ENCODE data around the gene CA12. TPM values are rescaled to one million over a fixed set of nuclear protein-coding genes. Genes with fewer than 3 reads are reported as not detected.

Gene CA12
- total RNA-seq, 2 experiments from 2014 or later: not detected

DNA sequence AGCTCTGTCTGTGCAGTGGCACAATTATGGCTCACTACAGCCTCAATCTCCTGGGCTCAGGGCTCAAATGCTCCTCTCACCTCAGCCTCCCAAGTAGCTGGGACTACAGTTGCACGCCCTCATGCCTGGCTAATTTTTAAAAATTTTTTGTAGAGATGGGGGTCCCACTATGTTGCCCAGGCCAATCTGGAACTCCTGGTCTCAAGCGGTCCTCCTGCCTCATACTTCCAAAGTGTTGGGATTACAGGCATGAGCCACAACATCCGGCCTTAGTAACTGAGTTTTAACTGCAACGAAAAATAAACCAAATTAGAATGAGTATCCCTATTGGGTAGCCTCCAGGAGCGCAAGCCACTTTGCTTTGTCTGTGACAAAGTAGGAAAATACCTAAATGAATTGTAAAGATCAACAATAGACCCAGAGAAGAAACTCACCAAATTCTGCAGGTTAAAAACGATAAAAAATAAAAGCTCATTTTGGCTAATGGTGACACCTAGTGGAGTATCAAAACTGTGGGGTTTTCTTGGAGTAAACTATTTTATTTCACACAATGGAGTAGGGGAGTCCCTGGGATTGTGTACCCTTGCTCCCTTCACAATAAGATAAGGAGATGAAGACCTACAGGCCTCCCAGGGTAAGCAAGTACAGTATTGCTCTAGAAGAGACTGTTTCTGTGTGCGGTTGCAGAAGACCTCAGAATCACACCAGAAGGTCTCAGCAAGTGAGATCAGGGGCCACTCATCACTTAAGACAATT, 21.0 kb upstream of the CA12 start:
- H3K4me3 ChIP-seq (ENCODE audit: low read length): no peak overlapping the region
- peak in 3 of 14 experiments; percentile 57 to 58 (median 57) for DNase-seq
- TF ChIP-seq CTCF (IDR thresholded peaks at IDR 0.05): peak; percentile 63
- H3K36me3 Mint-ChIP-seq (ENCODE audit: low read depth): no peaks in the 10 kb centered on the region
- no peaks in the 10 kb centered on the region for H3K27me3 Mint-ChIP-seq
- H3K27me3 ChIP-seq (ENCODE audit: control insufficient read depth in 1 of 2, insufficient read depth in 2 of 2, low read length in 2 of 2): peaks cover 0 to 3% of the 10 kb centered on the region in 2 experiments
- H3K4me1 Mint-ChIP-seq (ENCODE audit: low read depth): no peaks in the 10 kb centered on the region
- no peak overlapping the region for H3K27ac ChIP-seq (ENCODE audit: low read depth in 1 of 2, low read length in 2 of 2)
- intact Hi-C loops (cut with DNase I, micrococcal nuclease): loop anchor here (1.0 to 5.0 kb wide), 5 partner anchors 114 to 500 kb away; no protein-coding TSS in a partner anchor
- H3K36me3 ChIP-seq (ENCODE audit: insufficient read depth, low read length): no peaks in the 10 kb centered on the region
- ATAC-seq (ENCODE audit: poor library complexity): peak; percentile 62
- no peaks in the 10 kb centered on the region for H3K4me1 ChIP-seq (ENCODE audit: insufficient read depth, low read length)
- ChIA-PET CTCF (interaction anchor here (0.6 to 2.6 kb wide), 5 partner anchors 10 to 355 kb away, joined by 3 to 9 read pairs (median 4); no protein-coding TSS in a partner anchor), POLR2A (interaction anchor here (0.6 to 1.0 kb wide), 7 partner anchors 9 to 355 kb away, joined by 3 to 5 read pairs (median 3); no protein-coding TSS in a partner anchor)
- H3K27ac Mint-ChIP-seq: no peak overlapping the region
- no peaks in the 10 kb centered on the region for H3K9me3 ChIP-seq (ENCODE audit: control insufficient read depth in 1 of 2, insufficient read depth in 1 of 2, low read length in 2 of 2)
- H3K9me3 Mint-ChIP-seq: no peaks in the 10 kb centered on the region
- H3K4me3 Mint-ChIP-seq: no peak overlapping the region

DNA sequence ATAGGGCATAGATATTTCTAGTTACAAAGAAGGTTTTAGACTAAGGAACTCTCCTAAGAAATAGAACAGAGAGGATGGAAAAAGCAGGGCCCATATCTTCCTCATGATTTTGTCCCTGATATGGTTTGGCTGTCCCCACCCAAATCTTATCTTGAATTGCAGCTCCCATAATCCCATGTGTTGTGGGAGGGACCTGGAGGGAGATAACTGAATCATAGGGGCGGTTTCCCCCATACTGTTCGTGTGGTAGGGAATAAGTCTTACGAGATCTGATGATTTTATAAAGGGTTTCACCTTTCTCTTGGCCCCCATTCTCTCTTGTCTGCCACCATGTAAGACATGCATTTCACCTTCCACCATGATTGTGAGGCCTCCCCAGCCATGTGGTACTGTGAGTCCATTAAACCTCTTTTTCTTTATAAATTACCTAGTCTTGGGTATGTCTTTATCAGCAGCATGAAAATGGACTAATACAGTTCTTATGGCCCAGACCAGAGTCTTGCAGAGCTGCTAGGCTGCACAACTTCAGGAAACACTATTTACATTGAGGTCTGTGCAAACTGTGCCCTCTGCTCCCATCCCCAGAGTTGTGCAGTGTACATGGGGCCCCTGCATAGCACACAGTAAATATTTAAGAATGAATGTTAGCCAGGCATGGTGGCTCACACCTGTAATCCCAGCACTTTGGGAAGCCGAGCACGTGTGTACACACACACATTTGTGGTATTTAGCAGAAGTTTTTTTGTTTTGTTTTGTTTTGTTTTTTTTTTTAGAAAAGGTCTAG, 20.3 kb upstream of the CA12 start:
- H3K36me3 ChIP-seq (ENCODE audit: insufficient read depth, low read length): no peaks in the 10 kb centered on the region
- POLR2A ChIA-PET: interaction anchor here (1.0 to 1.2 kb wide), 6 partner anchors 10 to 354 kb away, joined by 3 to 5 read pairs (median 3); no protein-coding TSS in a partner anchor
- no peaks in the 10 kb centered on the region for H3K27me3 Mint-ChIP-seq
- no peaks in the 10 kb centered on the region for H3K4me1 Mint-ChIP-seq (ENCODE audit: low read depth)
- H3K4me3 ChIP-seq (ENCODE audit: low read length): no peak overlapping the region
- no peak overlapping the region for H3K4me3 Mint-ChIP-seq
- no peak overlapping the region for H3K27ac ChIP-seq (ENCODE audit: low read depth in 1 of 2, low read length in 2 of 2)
- TF ChIP-seq CTCF (IDR thresholded peaks at IDR 0.05): no peak
- intact Hi-C loops (cut with DNase I, micrococcal nuclease): loop anchor here (1.0 to 5.0 kb wide), 5 partner anchors 115 to 499 kb away; no protein-coding TSS in a partner anchor
- CTCF ChIA-PET: interaction anchor here (0.6 to 2.6 kb wide), 5 partner anchors 11 to 354 kb away, joined by 3 to 9 read pairs (median 4); no protein-coding TSS in a partner anchor
- H3K27ac Mint-ChIP-seq: no peak overlapping the region
- H3K36me3 Mint-ChIP-seq (ENCODE audit: low read depth): no peaks in the 10 kb centered on the region
- no peaks in the 10 kb centered on the region for H3K4me1 ChIP-seq (ENCODE audit: insufficient read depth, low read length)
- no peak for ATAC-seq (ENCODE audit: poor library complexity)
- H3K9me3 ChIP-seq (ENCODE audit: control insufficient read depth in 1 of 2, insufficient read depth in 1 of 2, low read length in 2 of 2): no peaks in the 10 kb centered on the region
- H3K9me3 Mint-ChIP-seq: no peaks in the 10 kb centered on the region
- H3K27me3 ChIP-seq (ENCODE audit: control insufficient read depth in 1 of 2, insufficient read depth in 2 of 2, low read length in 2 of 2): peaks cover 0 to 3% of the 10 kb centered on the region in 2 experiments
- no peak for DNase-seq

DNA sequence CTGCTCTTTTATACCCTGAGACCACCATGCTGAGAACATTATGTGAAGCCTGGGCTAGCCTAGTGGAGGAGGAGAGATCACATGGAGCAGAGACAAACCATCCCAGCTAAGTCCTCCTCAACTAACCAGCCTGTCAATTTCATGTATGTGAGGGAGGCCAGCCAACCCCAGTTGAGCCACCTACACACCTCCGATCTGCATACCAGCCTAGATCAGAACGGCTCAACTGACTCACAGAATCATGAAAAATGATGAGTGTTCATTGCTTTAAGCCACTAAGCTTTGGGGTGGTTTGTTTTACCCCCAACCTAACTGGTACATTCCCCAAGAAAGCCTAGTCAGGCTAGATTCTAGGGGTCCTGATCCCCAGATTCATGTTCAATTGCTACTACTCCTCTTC, 19.4 kb upstream of the CA12 start:
- ATAC-seq (ENCODE audit: poor library complexity): no peak
- no peak overlapping the region for H3K27ac ChIP-seq (ENCODE audit: low read depth in 1 of 2, low read length in 2 of 2)
- no peaks in the 10 kb centered on the region for H3K4me1 Mint-ChIP-seq (ENCODE audit: low read depth)
- no peaks in the 10 kb centered on the region for H3K27me3 Mint-ChIP-seq
- no peaks in the 10 kb centered on the region for H3K4me1 ChIP-seq (ENCODE audit: insufficient read depth, low read length)
- no peaks in the 10 kb centered on the region for H3K36me3 Mint-ChIP-seq (ENCODE audit: low read depth)
- ChIA-PET CTCF (interaction anchor here (2.6 kb wide), 1 partner anchor 354 kb away, joined by 9 read pairs; no protein-coding TSS in a partner anchor), POLR2A (interaction anchor here (1.2 kb wide), 1 partner anchor 235 kb away, joined by 3 read pairs; no protein-coding TSS in a partner anchor)
- H3K27ac Mint-ChIP-seq: no peak overlapping the region
- H3K27me3 ChIP-seq (ENCODE audit: control insufficient read depth in 1 of 2, insufficient read depth in 2 of 2, low read length in 2 of 2): peaks cover 0 to 3% of the 10 kb centered on the region in 2 experiments
- no peak for DNase-seq
- TF ChIP-seq CTCF (IDR thresholded peaks at IDR 0.05): no peak
- intact Hi-C loops (cut with DNase I, micrococcal nuclease): loop anchor here (2.0 to 5.0 kb wide), 3 partner anchors 114 to 234 kb away; no protein-coding TSS in a partner anchor
- no peaks in the 10 kb centered on the region for H3K9me3 Mint-ChIP-seq
- H3K4me3 ChIP-seq (ENCODE audit: low read length): no peak overlapping the region
- H3K9me3 ChIP-seq (ENCODE audit: control insufficient read depth in 1 of 2, insufficient read depth in 1 of 2, low read length in 2 of 2): no peaks in the 10 kb centered on the region
- no peaks in the 10 kb centered on the region for H3K36me3 ChIP-seq (ENCODE audit: insufficient read depth, low read length)
- H3K4me3 Mint-ChIP-seq: no peak overlapping the region
